ENCODE data around the gene STAG1.
"Not testable (repeated sequence)": the region's sequence is repeated elsewhere in the genome, so short reads cannot be mapped to it uniquely, and the experiment has no call there.

Gene STAG1

GRCh38 chr3:136427236-136427635 lies 324.9 kb downstream of the STAG1 start:
- H3K4me3 ChIP-seq (ENCODE audit: low read depth, low read length), result no peak overlapping the region

DNA sequence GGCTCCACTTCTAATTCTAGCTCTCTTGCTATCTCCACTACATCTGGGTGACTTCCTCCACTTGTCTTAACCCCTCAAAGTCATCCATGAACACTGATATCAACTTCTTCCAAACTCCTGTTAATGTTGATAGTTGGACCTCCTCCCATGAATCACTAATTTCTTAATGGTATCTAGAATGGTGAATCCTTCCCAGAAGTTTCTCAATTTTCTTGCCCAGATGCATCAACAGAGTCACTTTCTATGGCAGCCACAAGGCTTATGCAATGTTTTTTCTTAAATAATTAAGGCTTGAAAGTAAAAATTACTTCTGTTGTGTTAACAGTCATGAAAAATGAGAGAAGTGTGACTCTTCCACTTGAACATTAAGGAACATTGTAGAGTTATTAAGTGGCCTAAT lies 337.7 kb downstream of the STAG1 start:
- H3K4me3 ChIP-seq (ENCODE audit: low read depth, low read length), result no peak overlapping the region

GRCh38 chr3:136412307-136412706 lies 339.9 kb downstream of the STAG1 start:
- no peak overlapping the region for H3K4me3 ChIP-seq (ENCODE audit: low read depth, low read length)

GRCh38 chr3:136409549-136409948 lies 342.6 kb downstream of the STAG1 start:
- H3K4me3 ChIP-seq (ENCODE audit: low read depth, low read length), result no peak overlapping the region

DNA sequence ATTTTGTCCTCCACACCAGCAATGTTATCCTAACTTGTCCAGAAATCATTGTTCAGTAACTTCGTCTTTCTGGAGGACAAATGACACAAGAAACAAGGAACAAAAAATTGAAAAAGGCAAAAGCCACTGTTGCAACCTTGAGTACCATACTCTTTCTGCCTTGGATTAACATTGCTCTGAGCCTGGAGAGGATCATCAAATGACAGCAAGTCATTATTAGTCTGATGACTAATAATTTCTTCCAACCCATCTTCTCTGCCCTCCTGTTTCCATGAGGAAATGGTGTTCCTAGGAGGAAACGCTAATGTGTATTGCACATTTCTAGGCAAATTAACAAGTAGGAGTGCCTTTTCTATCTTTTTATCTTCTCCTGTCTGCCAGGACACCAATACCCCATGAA lies 348.1 kb downstream of the STAG1 start:
- no peak overlapping the region for H3K4me3 ChIP-seq (ENCODE audit: low read depth, low read length)

DNA sequence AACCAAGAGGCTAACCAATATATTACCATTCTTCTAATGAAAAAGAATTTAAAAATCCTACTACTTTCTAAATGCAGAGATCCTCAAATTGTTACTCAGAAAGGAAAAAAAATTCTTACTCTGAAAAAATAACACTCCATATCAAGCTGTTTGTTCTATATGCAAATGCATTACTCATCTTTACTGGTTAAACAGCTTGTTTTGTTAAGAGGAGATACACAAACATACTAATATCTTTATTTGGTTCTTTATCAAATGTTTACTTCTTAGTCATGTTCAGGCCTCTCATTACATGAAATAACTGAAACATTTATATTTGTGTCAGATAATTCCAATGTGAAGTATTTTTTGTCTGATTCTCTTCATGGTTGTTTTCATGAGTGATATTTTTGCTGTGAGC lies 355.3 kb downstream of the STAG1 start:
- no peak overlapping the region for H3K4me3 ChIP-seq (ENCODE audit: low read depth, low read length)

GRCh38 chr3:136390574-136390973 lies 361.6 kb downstream of the STAG1 start:
- no peak overlapping the region for H3K4me3 ChIP-seq (ENCODE audit: low read depth, low read length)

GRCh38 chr3:136387031-136387430 lies 365.1 kb downstream of the STAG1 start:
- no peak overlapping the region for H3K4me3 ChIP-seq (ENCODE audit: low read depth, low read length)

GRCh38 chr3:136385457-136385856 lies 366.7 kb downstream of the STAG1 start:
- no peak overlapping the region for H3K4me3 ChIP-seq (ENCODE audit: low read depth, low read length)

DNA sequence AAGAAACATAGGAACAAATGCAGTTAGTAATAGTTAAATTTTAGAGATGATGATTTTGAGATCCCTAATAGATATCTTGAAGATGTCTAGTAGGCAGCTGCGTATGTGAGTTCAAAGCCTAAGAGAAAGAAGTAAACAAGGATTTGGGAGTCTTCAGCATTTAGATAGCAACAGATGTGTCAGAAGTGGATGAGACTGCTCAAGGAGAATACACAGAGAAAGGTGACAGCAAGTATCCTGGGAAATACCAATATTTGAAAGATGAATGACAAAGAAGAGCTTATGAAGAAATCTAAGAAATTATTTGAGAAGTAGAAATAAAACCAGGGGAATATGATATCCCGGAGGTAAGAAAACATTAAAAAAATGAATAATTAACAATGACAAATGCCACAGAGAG lies 371.1 kb downstream of the STAG1 start:
- no peak overlapping the region for H3K4me3 ChIP-seq (ENCODE audit: low read depth, low read length)

DNA sequence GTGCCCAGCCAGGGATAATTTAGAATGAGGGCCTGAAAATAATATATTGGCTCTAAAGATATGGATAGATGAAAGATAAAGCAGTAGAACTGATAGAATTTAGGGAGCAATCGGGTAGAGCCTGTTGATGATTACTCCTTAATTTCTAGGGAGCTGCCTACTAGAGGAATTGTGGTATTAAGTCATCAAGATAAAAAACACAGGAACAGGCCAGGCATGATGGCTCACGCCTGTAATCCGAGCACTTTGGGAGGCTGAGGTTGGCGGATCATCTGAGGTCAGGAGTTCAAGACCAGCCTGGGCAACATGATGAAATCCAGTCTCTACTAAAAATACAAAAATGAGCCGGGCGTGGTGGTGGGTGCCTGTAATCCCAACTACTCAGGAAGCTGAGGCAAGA lies 371.6 kb downstream of the STAG1 start:
- no peak overlapping the region for H3K4me3 ChIP-seq (ENCODE audit: low read depth, low read length)

GRCh38 chr3:136378011-136378410 lies 374.2 kb downstream of the STAG1 start:
- no peak overlapping the region for H3K4me3 ChIP-seq (ENCODE audit: low read depth, low read length)

DNA sequence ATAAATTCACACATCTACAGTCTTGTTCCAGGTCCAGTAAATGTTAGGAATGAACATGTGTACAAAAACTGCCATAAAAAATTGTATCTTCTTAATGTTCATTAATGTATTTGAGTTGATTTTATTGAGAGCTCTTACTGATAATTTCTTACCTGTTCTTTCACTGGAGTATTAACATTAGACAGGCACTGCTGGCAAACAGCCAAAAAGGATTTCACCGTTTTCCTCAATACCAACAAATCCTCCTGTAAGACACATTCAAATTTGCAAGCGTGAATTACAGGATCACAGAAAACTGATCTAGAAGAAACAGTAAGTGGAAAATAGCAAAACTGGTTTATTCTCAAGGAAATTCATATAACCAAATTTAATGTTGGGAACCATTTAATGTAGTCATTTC lies 374.7 kb downstream of the STAG1 start:
- no peak overlapping the region for H3K4me3 ChIP-seq (ENCODE audit: low read depth, low read length)

GRCh38 chr3:136375800-136376199 lies 376.4 kb downstream of the STAG1 start:
- H3K4me3 ChIP-seq (ENCODE audit: low read depth, low read length), result not testable (repeated sequence)

DNA sequence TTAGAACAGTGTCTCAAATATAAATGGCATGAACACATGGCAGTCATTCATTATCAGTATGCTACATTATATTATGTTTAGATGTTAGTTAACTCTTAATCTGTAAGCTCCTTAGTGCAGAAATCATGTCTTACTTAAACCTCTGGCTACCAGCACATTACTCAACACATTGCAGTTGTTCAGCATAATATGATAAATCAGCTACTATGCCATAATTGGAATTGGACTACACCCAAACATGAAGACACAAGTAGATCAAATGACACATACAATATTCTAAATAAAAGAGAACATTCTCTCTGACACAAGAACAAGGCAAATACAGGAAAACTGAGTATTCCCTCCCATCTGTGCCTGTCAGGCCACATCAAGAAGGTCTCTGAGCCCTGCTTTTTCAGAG lies 385.9 kb downstream of the STAG1 start:
- no peak overlapping the region for H3K4me3 ChIP-seq (ENCODE audit: low read depth, low read length)

DNA sequence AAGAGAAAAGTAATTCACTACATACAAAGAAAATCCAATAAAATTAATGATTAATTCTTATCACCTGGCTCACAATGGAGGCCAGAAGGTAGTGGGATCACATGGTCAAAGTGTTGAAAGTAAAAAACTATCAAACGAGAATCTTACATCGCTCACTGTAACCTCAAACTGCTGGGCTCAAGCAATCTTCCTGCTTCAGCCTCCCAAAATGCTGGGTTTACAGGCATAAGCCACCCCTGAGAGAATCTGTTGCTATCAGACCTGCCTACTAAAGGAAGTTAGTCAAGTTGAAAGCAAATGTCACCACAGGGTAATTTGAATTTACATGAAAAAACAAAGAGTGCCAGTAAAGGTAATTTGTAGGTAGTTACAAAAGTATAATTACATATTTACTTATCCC lies 398.7 kb downstream of the STAG1 start:
- no peak overlapping the region for H3K4me3 ChIP-seq (ENCODE audit: low read depth, low read length)

GRCh38 chr3:136351905-136352304 lies 400.3 kb downstream of the STAG1 start:
- no peak overlapping the region for H3K4me3 ChIP-seq (ENCODE audit: low read depth, low read length)

GRCh38 chr3:136351351-136351750 lies 400.8 kb downstream of the STAG1 start:
- no peak overlapping the region for H3K4me3 ChIP-seq (ENCODE audit: low read depth, low read length)

DNA sequence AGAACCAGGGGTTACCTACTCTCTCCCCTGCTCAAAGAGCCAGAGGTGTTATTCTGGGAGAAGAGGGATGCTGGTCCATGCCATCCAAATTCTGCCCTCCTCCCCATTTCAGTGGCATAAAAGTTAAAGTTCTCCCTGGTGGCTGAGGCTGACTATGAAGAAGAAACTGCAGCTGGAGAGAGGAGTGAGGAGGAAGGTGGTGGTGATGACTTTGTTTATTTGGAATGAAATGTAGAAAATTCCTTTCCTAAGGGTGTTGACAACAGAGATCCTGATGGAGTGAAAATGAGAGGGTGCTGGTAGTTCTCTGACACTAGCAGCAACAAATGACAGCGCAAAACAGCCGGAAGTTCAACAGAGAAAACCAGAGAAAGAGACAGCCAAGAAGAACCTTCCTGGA lies 401.6 kb downstream of the STAG1 start:
- no peak overlapping the region for H3K4me3 ChIP-seq (ENCODE audit: low read depth, low read length)

GRCh38 chr3:136350132-136350531 lies 402.0 kb downstream of the STAG1 start:
- no peak overlapping the region for H3K4me3 ChIP-seq (ENCODE audit: low read depth, low read length)

DNA sequence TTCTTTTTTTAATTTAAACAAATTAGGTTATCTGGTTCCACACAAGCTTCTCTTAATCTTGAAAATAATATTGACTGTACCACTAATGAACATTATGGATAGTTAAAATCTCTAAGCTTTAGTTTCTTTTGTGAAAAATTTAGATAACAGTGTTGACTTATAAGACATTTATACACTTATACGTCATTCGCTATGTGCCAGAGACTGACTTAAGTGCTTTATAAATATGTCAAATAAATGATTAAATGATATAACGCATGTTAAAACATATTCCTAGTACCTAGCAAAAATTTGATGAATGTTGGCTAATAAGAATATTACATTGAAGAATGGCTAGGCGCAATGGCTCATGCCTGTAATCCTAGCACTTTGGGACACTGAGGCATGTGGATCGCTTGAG lies 405.7 kb downstream of the STAG1 start:
- no peak overlapping the region for H3K4me3 ChIP-seq (ENCODE audit: low read depth, low read length)

DNA sequence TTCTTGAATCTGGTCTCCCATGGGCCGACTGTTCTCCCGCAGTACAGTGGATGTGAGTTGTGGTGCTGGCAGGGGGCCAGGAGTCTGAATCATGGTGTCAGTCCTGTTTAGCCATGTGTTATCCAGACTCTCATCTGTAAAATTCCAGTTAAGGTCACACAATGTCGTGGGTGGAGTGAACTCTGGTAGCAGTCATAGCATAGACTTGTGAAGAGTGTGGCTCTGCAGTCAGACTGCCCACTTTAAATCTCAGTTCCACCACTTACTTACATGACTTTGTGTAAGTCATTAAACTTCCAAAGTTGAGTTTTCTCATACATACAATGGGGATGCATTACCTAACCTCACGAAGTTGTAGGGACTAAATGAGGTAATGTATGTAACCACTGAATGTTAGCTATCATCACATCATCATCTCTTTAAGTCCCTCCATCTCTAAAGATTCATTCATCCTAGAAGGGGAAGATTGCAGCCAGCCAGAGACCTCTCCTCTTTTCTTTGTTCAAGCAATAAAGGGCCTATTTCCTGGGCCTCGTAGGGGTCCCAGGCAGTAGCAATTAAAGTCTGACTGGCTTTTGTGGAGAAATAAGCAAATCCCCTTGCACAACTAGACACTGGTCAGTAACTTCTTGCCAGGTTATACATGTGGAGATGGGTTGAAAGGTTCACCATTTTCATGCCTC lies 408.2 kb downstream of the STAG1 start:
- H3K4me3 ChIP-seq (ENCODE audit: low read depth, low read length), result no peak overlapping the region

DNA sequence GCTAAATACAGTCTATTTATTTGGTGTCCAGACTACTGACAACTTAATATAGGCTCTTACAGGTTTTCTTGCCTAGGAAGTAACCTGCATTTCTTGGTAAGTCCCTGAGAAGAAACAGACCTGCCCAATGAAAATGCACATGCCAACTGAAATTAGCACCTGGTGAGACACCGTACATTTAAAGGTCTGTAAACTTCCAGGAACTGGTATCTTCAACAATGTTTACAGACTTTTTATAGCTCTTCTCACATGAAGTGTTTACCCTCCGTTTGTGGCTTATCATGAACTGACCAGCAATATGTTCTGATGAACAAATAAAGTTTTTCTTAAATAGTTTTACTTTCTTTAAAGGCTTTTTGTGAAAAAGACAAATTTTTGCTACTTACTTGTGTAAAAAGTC lies 408.7 kb downstream of the STAG1 start:
- H3K4me3 ChIP-seq (ENCODE audit: low read depth, low read length), result no peak overlapping the region
